Ovary (tissue), 9 donors: ENCODE results near the gene ACTR5. TPM values are rescaled to one million over a fixed set of nuclear protein-coding genes. Genes with fewer than 3 reads are reported as not detected.

Source experiments
- DNase-seq, 5 donors: peaks; one replicate each; pipeline ENCODE4 v3.0.0-alpha.2; 2019 to 2020
- H3K27ac ChIP-seq, 2 donors: fragments of 200-600 bp; one replicate each; pipeline versions ENCODE4 v1.5.1 to v1.8.0; 2019 to 2022
- H3K27me3 ChIP-seq: fragments of 200-600 bp; one replicate; pipeline ENCODE4 v1.8.0; 2022
- H3K36me3 ChIP-seq: fragments of 200-600 bp; sonication (generic); one replicate; pipeline ENCODE4 v1.5.1; 2019
- H3K4me1 ChIP-seq: one replicate; pipeline ENCODE4 v1.8.1; 2013; ENCODE audit warnings: mild to moderate bottlenecking, moderate library complexity; ENCODE audit not compliant: insufficient read depth
- H3K4me3 ChIP-seq: fragments of 200-600 bp; sonication (generic); one replicate; pipeline ENCODE4 v1.5.1; 2017
- H3K9me3 ChIP-seq, 2 donors: fragments of 200-600 bp in 1 of 2; sonication (generic) in 1 of 2; one replicate each; pipeline versions ENCODE4 v1.5.1 to v1.8.1; 2013 to 2019; ENCODE audit warnings: mild to moderate bottlenecking in 1 of 2, moderate library complexity in 1 of 2
- CTCF ChIP-seq, 3 donors: fragments of 450-650 bp in 2 of 3; fragments of 200-600 bp in 1 of 3; IDR thresholded peaks; one replicate each; pipeline versions ENCODE4 v1.5.1 to v1.8.0; 2016 to 2022; ENCODE audit warnings: antibody characterized with exemption in 3 of 3, mild to moderate bottlenecking in 1 of 3
- EP300 ChIP-seq: sonication (generic); formaldehyde crosslinking; IDR thresholded peaks from one replicate; pipeline ENCODE4 v1.6.1; 2017; ENCODE audit warnings: antibody characterized with exemption
- POLR2A ChIP-seq: fragments of 450-650 bp; IDR thresholded peaks from one replicate; pipeline ENCODE4 v1.6.1; 2017; ENCODE audit warnings: antibody characterized with exemption, mild to moderate bottlenecking, moderate library complexity
- WGBS, 3 donors: extraction: QIAGEN DNeasy Blood & Tissue Kit in 1 of 3; methylation state at CpG; one replicate each; pipeline versions ENCODE4 v1.1.5 to v1.1.7; 2013 to 2017; 5-methylcytosine and 5-hydroxymethylcytosine counted together
- intact Hi-C, 4 donors: fragments of 100-400 bp; cut with DNase I; formaldehyde crosslinking; loops; one replicate each; pipeline versions ENCODE4 v1.11.0 to v1.15.1; 2022 to 2023
- polyA plus RNA-seq, 2 donors: library from polyadenylated mRNA; stranded (reverse); fragments of 200-250 nt in 1 of 2; fragments of 350-450 nt in 1 of 2; fragmentation: Illumina TruSeq in 1 of 2; extraction: RNeasy Lipid Tissue Mini Kit (QIAGEN cat#74804) in 1 of 2; gene quantifications; one replicate each; pipeline ENCODE4 v1.2.3, GENCODE V29; 2013 to 2014
- total RNA-seq, 7 donors: library from RNA; depleted of rRNA in 2 of 7; stranded (reverse); fragments of >200 nt in 2 of 7; fragmentation: NEBNext Ultra II Directional in 3 of 7; extraction: Animal tissue kit (Norgen Biotek cat#: 25700) in 3 of 7; gene quantifications; one replicate each; pipeline versions ENCODE4 v1.1.0 to v1.2.4, GENCODE V29; 2016 to 2023
- donor health status: DM: no; HTN: no; CAD: no; lungs with moderate emphysema.
- donor health status: DM: no; HTN: no; CAD: no.
- donor health status: Bipolar disorder and iron deficiency.
- donor health status: DM: yes; HTN: yes; CAD: no.
- donor health status: DM: no; HTN: no; CAD: no.
- donor health status: DM: yes; HTN: yes; CAD: no.

The ACTR5 gene
- total and polyA plus RNA-seq, 9 donors, result 6.2 to 12.3 (median 9.8) TPM

- Histone ChIP-seq H3K36me3 (no peaks in the 10 kb centered on the region), H3K27ac (no peak overlapping the region), H3K9me3 (no peaks in the 10 kb centered on the region), H3K4me3 (no peak overlapping the region), H3K4me1 (no peaks in the 10 kb centered on the region), H3K27me3 (no peaks in the 10 kb centered on the region)
- intact Hi-C loops, result no loop called here
- 51 to 67% (median 57%) methylated on average over 3 of the region's 3 CpGs for WGBS, 3 donors
- TF ChIP-seq CTCF (IDR thresholded peaks at IDR 0.05) (no peak), POLR2A (no peak), EP300 (no peak)
- DNase-seq, result no peak
Measured at GRCh38 chr20:38782275-38782674, 34.0 kb downstream of the ACTR5 start.

- no peak overlapping the region for H3K4me3 ChIP-seq
- H3K4me1 ChIP-seq, result no peaks in the 10 kb centered on the region
- no peak for DNase-seq
- no peak for TF ChIP-seq EP300
- no peak for TF ChIP-seq POLR2A
- no peaks in the 10 kb centered on the region for H3K27me3 ChIP-seq
- H3K36me3 ChIP-seq, result no peaks in the 10 kb centered on the region
- no peak overlapping the region for H3K27ac ChIP-seq
- 80 to 89% (median 87%) methylated on average over 7 of the region's 7 CpGs for WGBS, 3 donors
- no peaks in the 10 kb centered on the region for H3K9me3 ChIP-seq
- intact Hi-C loops, result no loop called here
Measured at GRCh38 chr20:38787870-38788269, 39.6 kb downstream of the ACTR5 start.

GRCh38 chr20:38789503-38790199 is 41.4 kb downstream of the ACTR5 start:
- no peaks in the 10 kb centered on the region for H3K4me1 ChIP-seq
- no peak overlapping the region for H3K27ac ChIP-seq
- no peaks in the 10 kb centered on the region for H3K27me3 ChIP-seq
- TF ChIP-seq EP300 (no peak), POLR2A (no peak)
- no peak for DNase-seq
- no peak overlapping the region for H3K4me3 ChIP-seq
- H3K9me3 ChIP-seq, result no peaks in the 10 kb centered on the region
- intact Hi-C loops, result no loop called here
- WGBS, 3 donors, result 77 to 82% (median 82%) methylated on average over 7 of the region's 7 CpGs
- no peaks in the 10 kb centered on the region for H3K36me3 ChIP-seq

- WGBS, 3 donors, result 35 to 42% (median 38%) methylated on average over 16 of the region's 16 CpGs
- no peaks in the 10 kb centered on the region for H3K9me3 ChIP-seq
- DNase-seq, result no peak
- no peaks in the 10 kb centered on the region for H3K36me3 ChIP-seq
- H3K27me3 ChIP-seq, result no peaks in the 10 kb centered on the region
- intact Hi-C loops, result no loop called here
- H3K27ac ChIP-seq, result no peak overlapping the region
- no peak overlapping the region for H3K4me3 ChIP-seq
- H3K4me1 ChIP-seq, result no peaks in the 10 kb centered on the region
- no peak for TF ChIP-seq POLR2A
- TF ChIP-seq CTCF (IDR thresholded peaks at IDR 0.05), result no peak
Measured at GRCh38 chr20:38790200-38791053, 42.2 kb downstream of the ACTR5 start.

- no peak overlapping the region for H3K4me3 ChIP-seq
- no peaks in the 10 kb centered on the region for H3K27me3 ChIP-seq
- no peak for DNase-seq
- no peak for TF ChIP-seq EP300
- no peak for TF ChIP-seq POLR2A
- TF ChIP-seq CTCF (IDR thresholded peaks at IDR 0.05), result no peak
- no peak overlapping the region for H3K27ac ChIP-seq
- intact Hi-C loops, result no loop called here
- 68 to 71% (median 71%) methylated on average over 3 of the region's 3 CpGs for WGBS, 3 donors
- H3K9me3 ChIP-seq, result no peaks in the 10 kb centered on the region
- no peaks in the 10 kb centered on the region for H3K36me3 ChIP-seq
- no peaks in the 10 kb centered on the region for H3K4me1 ChIP-seq
Measured at GRCh38 chr20:38791291-38791690, 43.0 kb downstream of the ACTR5 start.
